GM23338 (cell line): ENCODE results near the gene ATP8A1. TPM values are rescaled to one million over a fixed set of nuclear protein-coding genes. Genes with fewer than 3 reads are reported as not detected.

Experiments used
- ATAC-seq: fragments of 200-7000 bp; cut with Tn5 transposase; 3 replicates; pipeline ENCODE4 v1.9.1; 2020
- DNase-seq: peaks from one replicate; pipeline ENCODE4 v3.0.0-alpha.2; 2015; ENCODE audit warnings: low spot score
- H2AFZ ChIP-seq: fragments of 200-600 bp; sonication (generic); 2 replicates; pipeline ENCODE4 v1.8.0; 2016; ENCODE audit warnings: antibody characterized with exemption, mild to moderate bottlenecking, moderate library complexity
- H3F3A ChIP-seq: fragments of 200-600 bp; sonication (generic); replicated peaks from 2 replicates; pipeline ENCODE4 v1.8.0; 2017; ENCODE audit warnings: antibody characterized with exemption, mixed run types, low read depth
- H3K27ac ChIP-seq: fragments of 200-600 bp; sonication (generic); 2 replicates; pipeline ENCODE4 v1.6.1; 2016; ENCODE audit warnings: low read depth
- H3K27me3 ChIP-seq: fragments of 200-600 bp; sonication (generic); 2 replicates; pipeline ENCODE4 v1.8.0; 2016; ENCODE audit warnings: mild to moderate bottlenecking, mixed run types, moderate library complexity; ENCODE audit not compliant: insufficient read depth
- H3K36me3 ChIP-seq: fragments of 200-600 bp; sonication (generic); 2 replicates; pipeline ENCODE4 v1.8.0; 2016; ENCODE audit warnings: mild to moderate bottlenecking; ENCODE audit not compliant: insufficient read depth
- H3K4me1 ChIP-seq: fragments of 200-600 bp; sonication (generic); 2 replicates; pipeline ENCODE4 v1.8.0; 2016; ENCODE audit warnings: mild to moderate bottlenecking, moderate library complexity; ENCODE audit not compliant: insufficient read depth
- H3K4me2 ChIP-seq: fragments of 200-600 bp; sonication (generic); 2 replicates; pipeline ENCODE4 v1.7.1; 2017; ENCODE audit warnings: mixed run types
- H3K4me3 ChIP-seq: fragments of 200-600 bp; sonication (generic); 2 replicates; pipeline ENCODE4 v1.6.1; 2016; ENCODE audit warnings: mixed run types
- H3K79me2 ChIP-seq: fragments of 200-600 bp; sonication (generic); replicated peaks from 2 replicates; pipeline ENCODE4 v1.8.0; 2017; ENCODE audit warnings: mild to moderate bottlenecking; ENCODE audit not compliant: insufficient read depth
- H3K9me2 ChIP-seq: fragments of 200-600 bp; sonication (generic); 2 replicates; pipeline ENCODE4 v1.8.0; 2017; ENCODE audit not compliant: insufficient read depth
- H4K20me1 ChIP-seq: fragments of 200-600 bp; sonication (generic); replicated peaks from 2 replicates; pipeline ENCODE4 v1.8.0; 2017; ENCODE audit warnings: mild to moderate bottlenecking; ENCODE audit not compliant: insufficient read depth
- H3K27ac Mint-ChIP-seq: 2 replicates; pipeline ENCODE4 v1.8.0; 2020; ENCODE audit warnings: inconsistent platforms, mild to moderate bottlenecking, moderate library complexity, mixed read lengths
- H3K27me3 Mint-ChIP-seq: 3 replicates; pipeline ENCODE4 v1.8.0; 2022; ENCODE audit warnings: low read depth, mild to moderate bottlenecking, moderate library complexity, mixed read lengths, inconsistent platforms; ENCODE audit not compliant: insufficient read depth, poor library complexity
- H3K36me3 Mint-ChIP-seq: 3 replicates; pipeline ENCODE4 v1.8.0; 2021; ENCODE audit warnings: low read depth, mild to moderate bottlenecking, inconsistent platforms, moderate library complexity, mixed read lengths
- H3K4me1 Mint-ChIP-seq: 3 replicates; pipeline ENCODE4 v1.8.0; 2020; ENCODE audit warnings: mild to moderate bottlenecking, inconsistent platforms, mixed read lengths
- H3K4me3 Mint-ChIP-seq: 3 replicates; pipeline ENCODE4 v1.8.0; 2021; ENCODE audit warnings: moderate library complexity, mild to moderate bottlenecking, inconsistent platforms, mixed read lengths
- H3K9me3 Mint-ChIP-seq: 3 replicates; pipeline ENCODE4 v1.8.0; 2020; ENCODE audit warnings: moderate library complexity, mild to moderate bottlenecking, inconsistent platforms, mixed read lengths
- CREB1 ChIP-seq: fragments of 250-450 bp; sonication (Bioruptor Pico); IDR thresholded peaks from 2 replicates; pipeline ENCODE4 v1.5.0; 2020; ENCODE audit warnings: low read depth, mild to moderate bottlenecking, moderate library complexity
- EZH2 ChIP-seq: fragments of 200-600 bp; sonication (generic); IDR thresholded peaks from one replicate; pipeline ENCODE4 v1.8.0; 2017; ENCODE audit warnings: antibody characterized with exemption, mild to moderate bottlenecking, low read depth; ENCODE audit not compliant: unreplicated experiment
- EZH2phosphoT487 ChIP-seq: fragments of 200-600 bp; sonication (generic); IDR thresholded peaks from one replicate; pipeline ENCODE4 v1.8.1; 2018; ENCODE audit warnings: antibody characterized with exemption; ENCODE audit not compliant: unreplicated experiment
- JUNB ChIP-seq: IDR thresholded peaks from one replicate; pipeline ENCODE4 v1.6.1; 2016; ENCODE audit warnings: antibody characterized with exemption; ENCODE audit not compliant: unreplicated experiment
- NANOG ChIP-seq: IDR thresholded peaks from 2 replicates; pipeline ENCODE4 v1.6.1; 2016; ENCODE audit warnings: antibody characterized with exemption, borderline replicate concordance
- POLR2AphosphoS5 ChIP-seq: IDR thresholded peaks from 2 replicates; pipeline ENCODE4 v1.6.1; 2016; ENCODE audit warnings: antibody characterized with exemption, low read depth
- STAT1 ChIP-seq: IDR thresholded peaks from one replicate; pipeline ENCODE4 v1.6.1; 2016; ENCODE audit warnings: antibody characterized with exemption; ENCODE audit not compliant: unreplicated experiment
- ZNF114 ChIP-seq: fragments of 250-450 bp; sonication (Bioruptor Pico); IDR thresholded peaks from 2 replicates; pipeline ENCODE4 v1.5.0; 2020; ENCODE audit warnings: mild to moderate bottlenecking, moderate library complexity
- ZNF331 ChIP-seq: fragments of 250-450 bp; sonication (Bioruptor Pico); IDR thresholded peaks from 2 replicates; pipeline ENCODE4 v1.5.0; 2020; ENCODE audit warnings: low read depth, mild to moderate bottlenecking, moderate library complexity
- polyA plus RNA-seq: library from polyadenylated mRNA; unstranded; fragments of >200 nt; fragmentation: Nextera tagmentation; extraction: Ambion mirVana; gene quantifications from 2 replicates; pipeline ENCODE4 v1.2.1, GENCODE V29; 2016
- total RNA-seq: library from RNA; depleted of rRNA; stranded (reverse); fragments of >200 nt; shearing (Covaris generic); gene quantifications from 2 replicates; pipeline ENCODE4 v1.2.3, GENCODE V29; 2014
- TF ChIP-seq, protein P1 (sequence below), 2 experiments: fragments of 200-600 bp in 1 of 2; sonication (generic) in 1 of 2; conservative IDR thresholded peaks; 2 replicates each; pipeline versions ENCODE4 v1.5.1 to v1.6.1; 2016 to 2017; ENCODE audit warnings: antibody characterized with exemption in 2 of 2, low read depth in 2 of 2, mild to moderate bottlenecking in 2 of 2, moderate library complexity in 1 of 2
- TF ChIP-seq, protein P2 (sequence below): IDR thresholded peaks from one replicate; pipeline ENCODE4 v1.6.1; 2018; ENCODE audit warnings: antibody characterized with exemption; ENCODE audit not compliant: unreplicated experiment
- TF ChIP-seq, protein P3 (sequence below): IDR thresholded peaks from 2 replicates; pipeline ENCODE4 v1.6.1; 2016; ENCODE audit warnings: antibody characterized with exemption
- TF ChIP-seq, protein P4 (sequence below): fragments of 250-450 bp; sonication (Bioruptor Pico); IDR thresholded peaks from 2 replicates; pipeline ENCODE4 v1.5.0; 2020; ENCODE audit warnings: mild to moderate bottlenecking, moderate library complexity

The ATP8A1 gene
- total and polyA plus RNA-seq, 2 experiments from 2014 or later, result 6.8 to 66.3 TPM

DNA sequence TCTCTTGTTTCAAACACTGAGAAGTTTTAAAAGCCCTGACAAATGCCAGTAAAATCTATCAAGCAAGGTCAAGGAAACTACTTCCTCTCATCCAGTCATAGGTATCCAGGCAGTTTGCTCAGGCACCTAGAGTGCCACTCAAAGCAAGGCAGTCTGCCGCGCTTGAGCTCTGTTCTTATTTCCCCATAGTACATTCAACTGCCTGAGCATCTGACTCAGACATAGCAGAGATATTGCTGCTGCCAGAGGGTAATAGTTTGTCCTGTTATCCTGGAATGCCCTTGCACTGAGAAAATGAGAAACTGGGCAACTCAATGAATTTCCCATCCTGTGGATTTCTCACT is 16.1 kb upstream of the ATP8A1 start:
- H3K27me3 Mint-ChIP-seq, result no peaks in the 10 kb centered on the region
- no peaks in the 10 kb centered on the region for H4K20me1 ChIP-seq
- peaks cover 7% of the 10 kb centered on the region; the same call in 1 of the 2 replicates for H3K36me3 ChIP-seq
- H3K79me2 ChIP-seq, result no peaks in the 10 kb centered on the region
- H3K36me3 Mint-ChIP-seq, result no peaks in the 10 kb centered on the region; the same call in 2 of the 3 replicates
- H3K27ac ChIP-seq, result no peak overlapping the region
- H2AFZ ChIP-seq, result peak overlapping the region; percentile 24
- H3K4me3 ChIP-seq, result no peak overlapping the region
- H3K4me3 Mint-ChIP-seq, result no peak overlapping the region
- ATAC-seq (no peak; the same call in 2 of the 3 replicates), DNase-seq (no peak)
- peaks cover 13% of the 10 kb centered on the region for H3K4me1 Mint-ChIP-seq
- H3F3A ChIP-seq, result no peaks in the 10 kb centered on the region
- no peak overlapping the region for H3K4me2 ChIP-seq
- H3K27me3 ChIP-seq, result no peaks in the 10 kb centered on the region
- H3K27ac Mint-ChIP-seq, result no peak overlapping the region
- TF ChIP-seq JUNB, result no peak
- TF ChIP-seq, protein P1, sequence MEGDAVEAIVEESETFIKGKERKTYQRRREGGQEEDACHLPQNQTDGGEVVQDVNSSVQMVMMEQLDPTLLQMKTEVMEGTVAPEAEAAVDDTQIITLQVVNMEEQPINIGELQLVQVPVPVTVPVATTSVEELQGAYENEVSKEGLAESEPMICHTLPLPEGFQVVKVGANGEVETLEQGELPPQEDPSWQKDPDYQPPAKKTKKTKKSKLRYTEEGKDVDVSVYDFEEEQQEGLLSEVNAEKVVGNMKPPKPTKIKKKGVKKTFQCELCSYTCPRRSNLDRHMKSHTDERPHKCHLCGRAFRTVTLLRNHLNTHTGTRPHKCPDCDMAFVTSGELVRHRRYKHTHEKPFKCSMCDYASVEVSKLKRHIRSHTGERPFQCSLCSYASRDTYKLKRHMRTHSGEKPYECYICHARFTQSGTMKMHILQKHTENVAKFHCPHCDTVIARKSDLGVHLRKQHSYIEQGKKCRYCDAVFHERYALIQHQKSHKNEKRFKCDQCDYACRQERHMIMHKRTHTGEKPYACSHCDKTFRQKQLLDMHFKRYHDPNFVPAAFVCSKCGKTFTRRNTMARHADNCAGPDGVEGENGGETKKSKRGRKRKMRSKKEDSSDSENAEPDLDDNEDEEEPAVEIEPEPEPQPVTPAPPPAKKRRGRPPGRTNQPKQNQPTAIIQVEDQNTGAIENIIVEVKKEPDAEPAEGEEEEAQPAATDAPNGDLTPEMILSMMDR (conservative IDR thresholded peaks at IDR 0.05; ENCODE audit: low read depth in 2 of 2), result no peak
- no peak for TF ChIP-seq ZNF114 (CRISPR knock-in tag)
- TF ChIP-seq, protein P2, sequence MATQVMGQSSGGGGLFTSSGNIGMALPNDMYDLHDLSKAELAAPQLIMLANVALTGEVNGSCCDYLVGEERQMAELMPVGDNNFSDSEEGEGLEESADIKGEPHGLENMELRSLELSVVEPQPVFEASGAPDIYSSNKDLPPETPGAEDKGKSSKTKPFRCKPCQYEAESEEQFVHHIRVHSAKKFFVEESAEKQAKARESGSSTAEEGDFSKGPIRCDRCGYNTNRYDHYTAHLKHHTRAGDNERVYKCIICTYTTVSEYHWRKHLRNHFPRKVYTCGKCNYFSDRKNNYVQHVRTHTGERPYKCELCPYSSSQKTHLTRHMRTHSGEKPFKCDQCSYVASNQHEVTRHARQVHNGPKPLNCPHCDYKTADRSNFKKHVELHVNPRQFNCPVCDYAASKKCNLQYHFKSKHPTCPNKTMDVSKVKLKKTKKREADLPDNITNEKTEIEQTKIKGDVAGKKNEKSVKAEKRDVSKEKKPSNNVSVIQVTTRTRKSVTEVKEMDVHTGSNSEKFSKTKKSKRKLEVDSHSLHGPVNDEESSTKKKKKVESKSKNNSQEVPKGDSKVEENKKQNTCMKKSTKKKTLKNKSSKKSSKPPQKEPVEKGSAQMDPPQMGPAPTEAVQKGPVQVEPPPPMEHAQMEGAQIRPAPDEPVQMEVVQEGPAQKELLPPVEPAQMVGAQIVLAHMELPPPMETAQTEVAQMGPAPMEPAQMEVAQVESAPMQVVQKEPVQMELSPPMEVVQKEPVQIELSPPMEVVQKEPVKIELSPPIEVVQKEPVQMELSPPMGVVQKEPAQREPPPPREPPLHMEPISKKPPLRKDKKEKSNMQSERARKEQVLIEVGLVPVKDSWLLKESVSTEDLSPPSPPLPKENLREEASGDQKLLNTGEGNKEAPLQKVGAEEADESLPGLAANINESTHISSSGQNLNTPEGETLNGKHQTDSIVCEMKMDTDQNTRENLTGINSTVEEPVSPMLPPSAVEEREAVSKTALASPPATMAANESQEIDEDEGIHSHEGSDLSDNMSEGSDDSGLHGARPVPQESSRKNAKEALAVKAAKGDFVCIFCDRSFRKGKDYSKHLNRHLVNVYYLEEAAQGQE, result no peak
- TF ChIP-seq ZNF331, result no peak
- TF ChIP-seq NANOG, result no peak
- no peak for TF ChIP-seq STAT1
- no peak for TF ChIP-seq CREB1 (CRISPR knock-in tag)
- TF ChIP-seq, protein P3, sequence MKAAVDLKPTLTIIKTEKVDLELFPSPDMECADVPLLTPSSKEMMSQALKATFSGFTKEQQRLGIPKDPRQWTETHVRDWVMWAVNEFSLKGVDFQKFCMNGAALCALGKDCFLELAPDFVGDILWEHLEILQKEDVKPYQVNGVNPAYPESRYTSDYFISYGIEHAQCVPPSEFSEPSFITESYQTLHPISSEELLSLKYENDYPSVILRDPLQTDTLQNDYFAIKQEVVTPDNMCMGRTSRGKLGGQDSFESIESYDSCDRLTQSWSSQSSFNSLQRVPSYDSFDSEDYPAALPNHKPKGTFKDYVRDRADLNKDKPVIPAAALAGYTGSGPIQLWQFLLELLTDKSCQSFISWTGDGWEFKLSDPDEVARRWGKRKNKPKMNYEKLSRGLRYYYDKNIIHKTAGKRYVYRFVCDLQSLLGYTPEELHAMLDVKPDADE, result no peak
- no peak for TF ChIP-seq EZH2
- no peak for TF ChIP-seq EZH2phosphoT487
- TF ChIP-seq, protein P4, sequence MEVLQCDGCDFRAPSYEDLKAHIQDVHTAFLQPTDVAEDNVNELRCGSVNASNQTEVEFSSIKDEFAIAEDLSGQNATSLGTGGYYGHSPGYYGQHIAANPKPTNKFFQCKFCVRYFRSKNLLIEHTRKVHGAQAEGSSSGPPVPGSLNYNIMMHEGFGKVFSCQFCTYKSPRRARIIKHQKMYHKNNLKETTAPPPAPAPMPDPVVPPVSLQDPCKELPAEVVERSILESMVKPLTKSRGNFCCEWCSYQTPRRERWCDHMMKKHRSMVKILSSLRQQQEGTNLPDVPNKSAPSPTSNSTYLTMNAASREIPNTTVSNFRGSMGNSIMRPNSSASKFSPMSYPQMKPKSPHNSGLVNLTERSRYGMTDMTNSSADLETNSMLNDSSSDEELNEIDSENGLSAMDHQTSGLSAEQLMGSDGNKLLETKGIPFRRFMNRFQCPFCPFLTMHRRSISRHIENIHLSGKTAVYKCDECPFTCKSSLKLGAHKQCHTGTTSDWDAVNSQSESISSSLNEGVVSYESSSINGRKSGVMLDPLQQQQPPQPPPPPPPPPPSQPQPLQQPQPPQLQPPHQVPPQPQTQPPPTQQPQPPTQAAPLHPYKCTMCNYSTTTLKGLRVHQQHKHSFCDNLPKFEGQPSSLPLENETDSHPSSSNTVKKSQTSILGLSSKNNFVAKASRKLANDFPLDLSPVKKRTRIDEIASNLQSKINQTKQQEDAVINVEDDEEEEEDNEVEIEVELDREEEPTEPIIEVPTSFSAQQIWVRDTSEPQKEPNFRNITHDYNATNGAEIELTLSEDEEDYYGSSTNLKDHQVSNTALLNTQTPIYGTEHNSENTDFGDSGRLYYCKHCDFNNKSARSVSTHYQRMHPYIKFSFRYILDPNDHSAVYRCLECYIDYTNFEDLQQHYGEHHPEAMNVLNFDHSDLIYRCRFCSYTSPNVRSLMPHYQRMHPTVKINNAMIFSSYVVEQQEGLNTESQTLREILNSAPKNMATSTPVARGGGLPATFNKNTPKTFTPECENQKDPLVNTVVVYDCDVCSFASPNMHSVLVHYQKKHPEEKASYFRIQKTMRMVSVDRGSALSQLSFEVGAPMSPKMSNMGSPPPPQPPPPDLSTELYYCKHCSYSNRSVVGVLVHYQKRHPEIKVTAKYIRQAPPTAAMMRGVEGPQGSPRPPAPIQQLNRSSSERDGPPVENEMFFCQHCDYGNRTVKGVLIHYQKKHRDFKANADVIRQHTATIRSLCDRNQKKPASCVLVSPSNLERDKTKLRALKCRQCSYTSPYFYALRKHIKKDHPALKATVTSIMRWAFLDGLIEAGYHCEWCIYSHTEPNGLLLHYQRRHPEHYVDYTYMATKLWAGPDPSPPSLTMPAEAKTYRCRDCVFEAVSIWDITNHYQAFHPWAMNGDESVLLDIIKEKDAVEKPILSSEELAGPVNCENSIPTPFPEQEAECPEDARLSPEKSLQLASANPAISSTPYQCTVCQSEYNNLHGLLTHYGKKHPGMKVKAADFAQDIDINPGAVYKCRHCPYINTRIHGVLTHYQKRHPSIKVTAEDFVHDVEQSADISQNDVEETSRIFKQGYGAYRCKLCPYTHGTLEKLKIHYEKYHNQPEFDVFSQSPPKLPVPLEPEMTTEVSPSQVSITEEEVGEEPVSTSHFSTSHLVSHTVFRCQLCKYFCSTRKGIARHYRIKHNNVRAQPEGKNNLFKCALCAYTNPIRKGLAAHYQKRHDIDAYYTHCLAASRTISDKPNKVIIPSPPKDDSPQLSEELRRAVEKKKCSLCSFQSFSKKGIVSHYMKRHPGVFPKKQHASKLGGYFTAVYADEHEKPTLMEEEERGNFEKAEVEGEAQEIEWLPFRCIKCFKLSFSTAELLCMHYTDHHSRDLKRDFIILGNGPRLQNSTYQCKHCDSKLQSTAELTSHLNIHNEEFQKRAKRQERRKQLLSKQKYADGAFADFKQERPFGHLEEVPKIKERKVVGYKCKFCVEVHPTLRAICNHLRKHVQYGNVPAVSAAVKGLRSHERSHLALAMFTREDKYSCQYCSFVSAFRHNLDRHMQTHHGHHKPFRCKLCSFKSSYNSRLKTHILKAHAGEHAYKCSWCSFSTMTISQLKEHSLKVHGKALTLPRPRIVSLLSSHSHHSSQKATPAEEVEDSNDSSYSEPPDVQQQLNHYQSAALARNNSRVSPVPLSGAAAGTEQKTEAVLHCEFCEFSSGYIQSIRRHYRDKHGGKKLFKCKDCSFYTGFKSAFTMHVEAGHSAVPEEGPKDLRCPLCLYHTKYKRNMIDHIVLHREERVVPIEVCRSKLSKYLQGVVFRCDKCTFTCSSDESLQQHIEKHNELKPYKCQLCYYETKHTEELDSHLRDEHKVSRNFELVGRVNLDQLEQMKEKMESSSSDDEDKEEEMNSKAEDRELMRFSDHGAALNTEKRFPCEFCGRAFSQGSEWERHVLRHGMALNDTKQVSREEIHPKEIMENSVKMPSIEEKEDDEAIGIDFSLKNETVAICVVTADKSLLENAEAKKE, result no peak
- TF ChIP-seq POLR2AphosphoS5, result no peak
- H3K9me2 ChIP-seq, result no peaks in the 10 kb centered on the region
- H3K4me1 ChIP-seq, result no peaks in the 10 kb centered on the region
- H3K9me3 Mint-ChIP-seq, result 0 out of 3 replicates have a peak, but pooled peaks cover 4% of the 10 kb centered on the region
